Measurements from ENCODE around the gene TST. TPM values are rescaled to one million over a fixed set of nuclear protein-coding genes. Genes with fewer than 3 reads are reported as not detected.

The TST gene
- polyA plus RNA-seq, 3 donors = 17.3 to 41.7 (median 34.5) TPM

- Histone ChIP-seq H3K9ac (ENCODE audit: insufficient read depth, low read length, poor library complexity, severe bottlenecking) (no peak overlapping the region), H3K9me3 (replicated peaks in 1 of 2; ENCODE audit: control insufficient read depth in 1 of 2, insufficient read depth in 1 of 2, low read length in 2 of 2) (no peaks in the 10 kb centered on the region), H2AFZ (ENCODE audit: insufficient read depth, low read depth, low read length, poor library complexity, severe bottlenecking) (no peak overlapping the region), H3K36me3 (replicated peaks in 1 of 2; ENCODE audit: control insufficient read depth in 1 of 2, insufficient read depth in 2 of 2, low read length in 2 of 2) (peaks cover 4 to 5% of the 10 kb centered on the region in 2 donors), H3K27me3 (ENCODE audit: control insufficient read depth in 2 of 2, insufficient read depth in 2 of 2, low read length in 2 of 2) (peaks cover 10 to 26% of the 10 kb centered on the region in 2 donors), H3K79me2 (ENCODE audit: insufficient read depth, low read length) (no peaks in the 10 kb centered on the region), H3K27ac (ENCODE audit: low read depth in 1 of 2, low read length in 2 of 2) (no peak overlapping the region), H3K4me1 (ENCODE audit: control insufficient read depth in 1 of 2, insufficient read depth in 2 of 2, low read length in 2 of 2) (no peaks in the 10 kb centered on the region), H4K20me1 (ENCODE audit: insufficient read depth, low read length) (no peaks in the 10 kb centered on the region), H3K4me3 (replicated peaks in 1 of 3; ENCODE audit: low read depth in 2 of 3, low read length in 3 of 3) (no peak overlapping the region), H3K4me2 (replicated peaks; ENCODE audit: extremely low read depth, low read length, poor library complexity, severe bottlenecking) (no peak overlapping the region)
- no peaks in the 10 kb centered on the region for H3K4me1 Mint-ChIP-seq
- DNase-seq = no peak
- peaks cover 20 to 33% (median 32%) of the 10 kb centered on the region in 3 donors for H3K27me3 Mint-ChIP-seq (ENCODE audit: low read depth in 3 of 3)
- H3K9me3 Mint-ChIP-seq = peaks cover 0 to 5% (median 0%) of the 10 kb centered on the region in 7 donors
- no peak overlapping the region for H3K27ac Mint-ChIP-seq
- TF ChIP-seq CTCF (IDR thresholded peaks at IDR 0.05) = no peak
- intact Hi-C loops (cut with micrococcal nuclease) = no loop called here
- 97% methylated on average over 3 of the region's 3 CpGs for WGBS (ENCODE audit: insufficient coverage)
- H3K4me3 Mint-ChIP-seq = no peak overlapping the region
- peaks cover 3 to 14% of the 10 kb centered on the region in 2 donors for H3K36me3 Mint-ChIP-seq
These were observed 45.9 kb upstream of the TST start for GRCh38 chr22:37065180-37065579.

- no peak overlapping the region for H3K4me3 ChIP-seq (replicated peaks in 1 of 3; ENCODE audit: low read depth in 2 of 3, low read length in 3 of 3)
- H3K9ac ChIP-seq (ENCODE audit: insufficient read depth, low read length, poor library complexity, severe bottlenecking) = no peak overlapping the region
- Mint-ChIP-seq H3K27ac (peak overlapping the region in 1 of 7 donors; percentile 36), H3K36me3 (peaks cover 3 to 15% of the 10 kb centered on the region in 2 donors), H3K4me3 (no peak overlapping the region), H3K27me3 (ENCODE audit: low read depth in 3 of 3) (peaks cover 15 to 27% (median 27%) of the 10 kb centered on the region in 3 donors), H3K4me1 (no peaks in the 10 kb centered on the region), H3K9me3 (peaks cover 0 to 3% (median 0%) of the 10 kb centered on the region in 7 donors)
- H4K20me1 ChIP-seq (ENCODE audit: insufficient read depth, low read length) = no peaks in the 10 kb centered on the region
- H3K4me2 ChIP-seq (replicated peaks; ENCODE audit: extremely low read depth, low read length, poor library complexity, severe bottlenecking) = no peak overlapping the region
- no peak for TF ChIP-seq CTCF (IDR thresholded peaks at IDR 0.05)
- no peak for DNase-seq
- intact Hi-C loops (cut with micrococcal nuclease) = no loop called here
- 96% methylated on average over 10 of the region's 11 CpGs for WGBS (ENCODE audit: insufficient coverage)
- H3K27ac ChIP-seq (ENCODE audit: low read depth in 1 of 2, low read length in 2 of 2) = no peak overlapping the region
- H3K4me1 ChIP-seq (ENCODE audit: control insufficient read depth in 1 of 2, insufficient read depth in 2 of 2, low read length in 2 of 2) = no peaks in the 10 kb centered on the region
- no peaks in the 10 kb centered on the region for H3K9me3 ChIP-seq (replicated peaks in 1 of 2; ENCODE audit: control insufficient read depth in 1 of 2, insufficient read depth in 1 of 2, low read length in 2 of 2)
- peaks cover 8 to 19% of the 10 kb centered on the region in 2 donors for H3K27me3 ChIP-seq (ENCODE audit: control insufficient read depth in 2 of 2, insufficient read depth in 2 of 2, low read length in 2 of 2)
- H3K79me2 ChIP-seq (ENCODE audit: insufficient read depth, low read length) = no peaks in the 10 kb centered on the region
- peaks cover 10% of the 10 kb centered on the region in 2 donors for H3K36me3 ChIP-seq (replicated peaks in 1 of 2; ENCODE audit: control insufficient read depth in 1 of 2, insufficient read depth in 2 of 2, low read length in 2 of 2)
- H2AFZ ChIP-seq (ENCODE audit: insufficient read depth, low read depth, low read length, poor library complexity, severe bottlenecking) = no peak overlapping the region
These were observed 45.3 kb upstream of the TST start for GRCh38 chr22:37064553-37064952.

Data from CD14-positive monocyte (primary cell).